ENCODE results near the gene HELZ.

GRCh38 chr17:67110619-67111018 lies 134.4 kb downstream of the HELZ start:
- TF ChIP-seq CTCF (conservative IDR thresholded peaks at IDR 0.05 in 1 of 2, IDR thresholded peaks at IDR 0.05 in 1 of 2; ENCODE audit: low read depth in 1 of 2, low read length in 2 of 2) (no peak), EZH2 (IDR thresholded peaks at IDR 0.05; ENCODE audit: low read length, missing control alignments) (no peak)

All from fibroblast of lung (primary cell).